GM03348 (cell line): ENCODE measurements around the gene WWOX.

ENCODE experiments used
- DNase-seq: peaks from one replicate; pipeline ENCODE4 v3.0.0; 2012; ENCODE audit warnings: low spot score

Gene WWOX

DNA sequence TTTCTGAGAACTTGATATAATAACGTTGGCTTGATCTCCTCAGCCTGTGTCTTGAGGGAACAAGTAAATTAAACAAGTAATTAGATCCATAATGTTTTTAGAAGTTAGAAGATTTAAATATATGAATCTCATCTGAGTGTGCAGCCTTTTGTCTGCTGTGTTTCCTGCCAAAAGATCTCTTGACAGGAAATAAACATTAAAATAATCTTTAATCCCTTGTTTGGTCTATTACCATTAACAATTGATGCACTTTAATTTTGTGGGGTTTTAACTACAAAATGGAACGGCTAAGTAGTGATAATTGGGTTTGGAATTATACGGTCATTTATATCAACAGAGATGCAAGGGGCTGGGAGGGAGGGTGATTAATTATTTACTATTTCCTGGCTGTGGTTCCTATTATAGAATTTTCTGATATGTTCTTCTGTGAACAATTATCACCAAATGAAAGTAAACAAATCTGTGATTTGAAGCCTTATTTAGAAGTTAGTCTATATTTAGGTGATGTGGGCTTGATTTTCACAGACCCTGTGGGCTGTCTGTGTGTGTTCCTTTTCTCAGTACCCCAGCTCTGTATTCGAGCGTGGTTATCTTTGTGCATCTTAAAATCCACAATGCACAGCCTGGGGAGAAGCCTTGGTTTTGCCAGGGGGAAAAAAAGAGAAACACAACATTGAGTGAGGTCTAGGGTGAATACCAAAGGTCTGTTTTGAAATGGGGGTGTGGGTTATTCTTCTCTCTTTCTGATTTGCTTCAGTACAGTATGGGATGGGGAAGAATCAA lies 556.1 kb downstream of the WWOX start:
- no peak for DNase-seq

DNA sequence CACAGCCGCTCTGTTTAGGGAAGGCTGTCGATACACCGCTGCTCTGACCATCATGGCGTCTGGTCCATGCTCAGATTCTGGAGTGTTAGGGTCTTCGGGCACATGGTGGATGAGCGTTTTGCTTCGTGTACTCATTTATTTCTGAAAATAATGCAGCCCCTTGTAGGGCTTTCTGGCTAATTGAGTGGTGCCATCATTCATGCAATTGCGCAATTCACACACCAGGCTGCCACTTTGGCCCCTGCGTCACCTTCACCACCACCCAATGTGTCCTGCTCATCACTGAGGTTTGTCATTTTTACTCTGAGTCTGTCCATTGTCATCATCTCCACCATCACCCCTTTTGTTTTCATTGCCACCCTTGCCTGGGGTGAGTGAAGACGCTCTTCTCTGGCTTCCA lies 557.4 kb downstream of the WWOX start:
- DNase-seq = no peak

DNA sequence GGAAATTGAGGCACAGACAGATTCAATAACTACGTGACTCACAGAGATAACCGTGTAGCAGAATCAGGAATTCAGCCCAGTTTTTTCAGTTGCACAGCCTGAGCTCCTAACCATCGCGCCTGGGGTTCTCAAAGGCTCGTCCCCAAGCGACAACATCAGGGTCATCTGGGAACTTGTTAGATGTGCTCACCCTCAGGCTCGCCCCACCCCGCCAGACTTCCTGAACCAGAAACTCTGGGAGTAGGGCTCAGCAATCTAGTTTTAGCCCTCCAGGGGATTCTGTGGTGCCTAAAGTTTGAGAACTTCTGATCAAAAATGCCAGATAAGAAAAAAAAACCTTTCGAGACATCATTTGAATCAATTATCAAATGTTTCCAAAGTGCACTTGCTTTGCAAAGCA lies 559.8 kb downstream of the WWOX start:
- no peak for DNase-seq

DNA sequence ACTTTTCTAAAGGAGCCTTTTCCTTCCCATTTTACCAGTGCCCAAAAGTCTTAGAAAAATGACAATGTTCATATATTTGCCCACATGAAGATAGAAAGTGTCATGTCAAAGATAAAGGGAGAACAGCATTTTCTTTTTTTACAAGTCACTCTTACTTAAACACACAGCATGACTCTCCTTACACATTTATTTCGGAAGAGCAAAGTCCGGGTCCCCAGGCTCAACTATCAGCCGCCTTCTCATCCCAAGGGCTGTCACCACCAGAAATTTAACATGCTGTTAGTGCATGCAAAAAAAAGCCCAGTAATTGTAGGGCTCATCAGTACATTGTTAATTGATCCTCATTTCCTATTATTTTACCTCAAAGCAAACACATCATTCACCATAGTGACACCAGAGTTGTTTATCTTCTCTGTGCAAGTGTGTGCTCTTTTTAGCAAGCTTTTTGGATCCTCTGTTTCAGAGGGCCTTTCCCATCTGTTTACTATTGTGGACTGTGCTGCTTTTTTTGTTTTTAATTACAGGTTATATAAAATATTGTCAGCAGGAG lies 560.3 kb downstream of the WWOX start:
- no peak for DNase-seq

DNA sequence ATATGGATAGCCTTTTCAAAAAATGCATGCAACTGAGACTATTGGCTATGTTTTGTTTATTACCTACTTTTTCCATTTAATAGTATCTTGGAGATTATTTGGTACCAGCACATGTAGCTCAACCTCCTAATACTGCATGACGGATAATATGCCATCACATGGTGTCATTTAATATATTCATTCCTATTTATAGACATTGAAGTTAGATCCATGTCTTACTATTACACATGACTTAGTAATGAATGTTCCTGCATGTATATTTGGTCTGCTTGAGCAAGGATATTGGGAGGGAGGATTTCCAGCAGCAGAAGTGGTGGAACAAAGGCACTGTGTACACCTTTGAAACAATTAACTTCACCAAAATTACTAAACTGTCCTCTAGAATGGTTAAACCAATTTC lies 561.3 kb downstream of the WWOX start:
- no peak for DNase-seq

DNA sequence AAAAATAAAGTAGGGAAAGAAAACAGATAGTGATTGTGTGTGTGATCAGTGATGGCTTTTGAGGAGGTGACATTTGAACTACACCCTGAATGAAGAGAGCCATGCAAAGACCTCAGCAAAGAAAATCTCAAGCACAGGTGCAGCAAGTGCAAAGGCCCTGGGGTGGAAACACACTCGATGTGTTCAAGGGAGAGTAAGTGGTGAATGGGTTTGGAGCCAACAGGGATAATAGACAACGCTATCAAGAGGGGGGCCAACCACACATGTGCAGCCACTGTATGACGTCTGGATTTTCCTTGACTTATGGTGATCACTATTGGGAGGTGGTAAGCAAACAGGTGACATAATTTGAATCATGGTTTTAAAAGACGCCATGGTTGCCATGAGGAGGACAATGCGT lies 564.2 kb downstream of the WWOX start:
- DNase-seq = no peak

DNA sequence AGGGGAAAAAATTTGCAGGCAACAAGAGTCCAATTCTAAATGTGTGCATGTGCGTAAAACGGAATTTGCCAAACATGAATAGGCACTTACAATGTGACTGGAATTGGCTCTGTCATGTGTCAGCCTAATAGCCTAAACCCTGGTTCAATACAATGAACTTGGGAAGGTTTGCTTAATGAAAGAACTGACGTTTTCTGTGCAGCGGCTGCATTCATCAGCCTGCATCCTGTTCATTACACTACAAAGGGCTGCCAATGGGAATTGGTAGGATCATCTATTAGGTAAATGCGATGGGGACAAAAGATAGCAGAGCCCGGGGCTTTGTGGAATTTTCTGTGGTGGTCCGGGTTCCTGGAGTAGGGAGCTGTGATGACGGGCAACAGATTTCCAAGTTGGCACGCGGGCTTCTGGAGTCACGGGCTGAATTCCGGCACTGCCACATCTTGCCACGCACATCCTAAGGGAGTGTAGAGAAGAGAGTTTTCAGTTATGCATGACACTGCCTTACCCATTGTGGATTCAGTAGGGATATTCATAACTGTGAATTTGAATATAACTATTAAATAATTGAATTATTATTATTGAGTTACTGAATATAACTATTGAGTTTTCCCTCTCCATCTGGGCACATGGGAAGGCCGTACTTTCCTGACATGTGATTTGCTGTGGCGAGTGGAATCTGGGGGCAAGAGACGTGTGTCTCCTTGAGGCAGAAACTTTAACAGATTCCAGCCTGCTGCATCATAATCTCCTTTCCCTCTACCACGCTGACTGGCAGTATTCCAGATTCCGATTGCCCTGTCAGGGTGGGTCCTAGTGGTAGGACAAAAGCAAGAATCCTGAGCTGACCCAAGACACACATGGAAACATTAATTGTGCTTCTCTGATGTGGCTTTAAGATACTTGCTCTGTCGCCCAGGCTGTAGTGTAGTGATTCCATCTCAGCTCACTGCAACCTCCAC lies 565.6 kb downstream of the WWOX start:
- DNase-seq = no peak

DNA sequence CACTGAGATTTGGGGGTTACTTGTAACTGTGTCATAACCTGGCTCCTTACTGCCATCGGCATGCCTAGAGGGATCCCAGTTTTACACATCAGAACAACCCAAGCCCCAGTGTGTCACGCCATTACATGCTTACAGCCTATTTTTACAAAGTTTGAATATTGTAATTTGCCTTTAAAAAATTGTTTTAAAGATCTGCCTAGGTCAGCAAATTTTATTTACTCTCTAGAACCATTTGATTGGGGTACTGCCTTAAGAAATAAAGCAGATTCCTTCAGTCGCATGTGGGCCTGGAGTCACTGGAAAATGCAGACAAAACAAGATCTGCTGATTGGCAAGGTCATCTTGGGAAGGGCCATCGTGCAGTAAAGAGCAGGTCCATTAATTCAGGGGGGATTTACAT lies 566.9 kb downstream of the WWOX start:
- no peak for DNase-seq

DNA sequence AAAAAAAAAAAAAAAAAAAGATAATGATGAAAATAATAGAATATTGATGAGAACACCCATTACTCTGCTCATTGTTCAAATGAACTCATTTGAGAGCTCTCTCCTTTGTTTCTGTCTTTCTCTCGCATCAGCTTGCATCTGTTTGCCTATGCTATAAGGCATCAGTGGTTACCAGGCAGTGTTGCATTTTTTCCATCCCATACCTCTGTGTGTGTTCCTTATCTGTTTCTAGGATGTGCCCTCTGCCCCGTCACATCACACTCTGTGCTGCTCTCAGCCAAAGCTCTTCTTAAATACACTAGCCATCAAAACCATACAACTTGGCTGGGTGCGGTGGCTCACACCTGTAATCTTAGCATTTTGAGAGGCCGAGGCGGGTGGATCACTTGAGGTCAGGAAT lies 568.2 kb downstream of the WWOX start:
- DNase-seq = no peak

DNA sequence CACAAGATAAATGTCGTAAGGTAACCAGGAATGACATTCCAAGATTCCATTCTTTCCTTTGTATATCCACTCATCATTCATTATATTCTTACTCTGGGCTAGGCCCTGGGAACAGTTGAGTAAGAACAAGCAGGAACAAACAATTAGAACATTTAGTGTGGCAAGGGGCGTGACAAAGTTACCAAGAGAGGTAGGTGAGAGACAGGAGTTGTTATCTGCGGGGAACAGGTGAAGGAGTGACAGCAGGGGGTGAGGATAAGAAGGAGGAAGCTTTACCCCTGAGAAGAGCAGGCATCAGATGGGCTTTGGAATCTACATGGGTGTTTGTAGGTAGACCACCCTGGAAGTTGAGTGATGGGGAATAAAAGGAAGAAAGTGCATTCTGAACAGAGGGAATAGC lies 568.9 kb downstream of the WWOX start:
- DNase-seq = no peak

DNA sequence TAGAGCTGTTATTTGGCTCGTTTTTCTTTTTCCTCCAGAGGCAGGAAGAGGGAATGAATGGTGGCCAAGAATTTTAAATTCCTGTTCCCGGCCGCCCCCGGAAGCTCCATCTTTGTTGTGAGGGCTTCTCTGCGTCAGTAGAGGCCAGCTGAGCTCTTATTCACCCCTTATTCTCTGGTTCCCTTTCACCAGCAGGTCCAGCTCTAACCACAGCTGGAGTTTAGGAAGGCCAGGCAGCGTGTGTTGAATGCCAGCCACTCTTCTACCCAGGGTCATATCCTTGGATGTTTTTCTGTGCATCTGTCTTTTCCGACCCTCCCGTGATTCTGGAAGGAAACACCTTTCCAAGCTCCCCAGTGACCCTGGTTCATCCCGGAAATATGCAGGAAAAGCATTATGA lies 570.5 kb downstream of the WWOX start:
- peak; percentile 39 for DNase-seq

DNA sequence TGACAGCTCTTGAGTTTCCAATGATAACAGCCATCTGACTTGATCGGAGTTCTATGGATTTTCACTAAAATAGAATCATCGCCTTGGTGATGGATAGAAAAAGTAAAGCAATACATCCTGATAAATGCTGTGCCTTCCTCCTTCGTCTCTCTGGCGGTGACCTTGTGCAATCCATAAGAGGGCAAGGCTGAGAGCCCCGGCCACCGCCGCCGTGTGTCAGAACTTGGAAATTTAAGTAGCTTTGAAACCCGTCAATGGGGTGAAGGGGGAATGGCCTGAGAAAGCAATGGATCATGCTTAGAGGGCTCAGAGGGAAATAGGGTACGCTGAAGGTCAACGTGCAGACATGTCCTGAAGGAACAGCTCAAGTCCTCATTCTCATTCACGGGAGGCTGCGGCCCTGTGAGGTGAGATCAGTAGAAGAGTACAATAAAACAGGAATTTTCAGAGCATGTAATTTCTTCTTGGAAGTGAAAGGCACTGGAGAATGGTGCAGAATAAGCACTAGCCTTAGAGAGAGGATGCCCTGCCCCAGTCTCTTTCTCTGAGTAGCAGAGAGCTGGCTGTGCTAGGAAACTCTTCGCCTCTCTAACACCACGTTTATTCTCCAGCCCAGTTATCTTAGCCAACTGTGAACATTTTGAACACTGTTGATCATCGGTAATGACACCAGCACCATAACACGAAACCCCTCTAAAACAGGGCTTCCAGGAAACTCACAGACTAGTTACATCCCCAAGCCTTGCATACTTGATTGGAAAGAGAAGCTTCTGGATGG lies 573.5 kb downstream of the WWOX start:
- DNase-seq = no peak

DNA sequence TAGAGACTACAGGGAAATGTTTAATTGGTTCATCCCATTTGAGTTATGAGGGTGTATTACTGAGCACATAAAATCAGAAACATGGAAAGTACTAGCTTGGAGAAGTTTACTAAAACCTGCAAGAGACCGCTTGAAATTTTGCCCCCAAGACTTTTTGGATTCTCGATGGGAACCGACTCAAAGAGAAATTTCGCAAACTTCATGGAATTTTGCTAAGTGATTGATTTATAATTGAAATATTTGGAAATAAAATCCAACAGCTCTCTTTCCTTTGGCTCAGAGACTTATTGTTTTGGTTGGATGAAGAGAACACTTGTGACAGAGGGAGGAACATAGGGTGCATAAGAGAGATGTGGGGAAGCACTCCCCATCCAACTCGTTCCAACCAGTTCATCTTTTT lies 574.4 kb downstream of the WWOX start:
- DNase-seq = no peak

DNA sequence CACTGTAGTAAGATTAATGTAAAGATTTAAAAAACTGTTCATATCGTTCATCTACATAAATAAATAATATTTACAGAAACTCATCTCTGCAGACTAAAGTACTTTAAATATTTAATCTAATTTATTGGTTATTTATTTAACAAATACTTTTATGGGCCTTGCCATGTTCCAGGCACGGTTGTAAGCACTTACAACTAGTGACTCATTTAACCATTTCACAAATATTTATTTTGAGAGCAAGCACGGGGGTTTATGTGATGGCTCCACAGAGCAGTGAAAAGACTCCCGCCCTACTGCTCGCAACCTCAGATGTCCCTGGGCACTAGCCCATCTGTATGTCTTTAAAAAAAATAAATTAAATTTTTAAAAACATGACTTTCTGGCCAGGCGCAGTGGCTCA lies 575.9 kb downstream of the WWOX start:
- DNase-seq = no peak

DNA sequence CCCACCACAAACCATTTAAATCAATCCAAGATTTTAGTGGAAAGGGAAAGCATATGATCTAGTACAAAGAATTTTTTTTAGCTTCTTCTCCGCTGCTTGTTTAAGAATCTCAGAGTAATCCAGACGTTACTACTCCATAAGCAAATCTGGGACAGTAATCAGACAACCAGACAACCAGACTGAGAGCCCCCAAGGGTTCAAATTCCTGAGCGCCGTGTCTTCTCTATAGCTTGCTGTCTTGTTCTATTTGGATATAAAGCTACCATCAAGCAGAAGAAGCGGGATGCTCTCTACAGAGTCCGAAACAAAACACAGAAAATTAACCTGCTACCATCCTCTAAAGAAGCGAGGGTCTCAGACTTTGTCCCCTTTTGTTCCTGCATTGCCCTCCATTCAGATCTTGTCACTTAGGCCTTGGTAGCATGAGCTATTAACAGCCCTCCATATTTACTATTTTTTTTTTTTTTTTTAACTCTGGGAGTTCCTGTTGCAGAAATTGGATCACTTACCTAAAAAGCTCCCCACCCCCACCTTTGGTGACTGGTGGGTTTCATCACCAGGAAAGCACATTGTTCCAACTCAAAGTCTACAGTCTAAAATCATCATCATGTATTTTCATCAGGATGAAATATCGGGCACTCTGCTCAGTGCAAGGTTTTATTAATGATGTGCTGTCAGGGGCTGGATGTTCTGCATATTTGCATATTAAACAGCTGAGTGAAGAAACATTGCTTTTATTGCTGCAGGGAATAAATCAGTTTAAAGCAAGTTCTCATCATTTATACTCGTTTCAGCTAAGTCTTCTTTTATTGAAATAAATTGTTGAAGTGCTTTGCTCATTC lies 576.7 kb downstream of the WWOX start:
- DNase-seq = no peak

DNA sequence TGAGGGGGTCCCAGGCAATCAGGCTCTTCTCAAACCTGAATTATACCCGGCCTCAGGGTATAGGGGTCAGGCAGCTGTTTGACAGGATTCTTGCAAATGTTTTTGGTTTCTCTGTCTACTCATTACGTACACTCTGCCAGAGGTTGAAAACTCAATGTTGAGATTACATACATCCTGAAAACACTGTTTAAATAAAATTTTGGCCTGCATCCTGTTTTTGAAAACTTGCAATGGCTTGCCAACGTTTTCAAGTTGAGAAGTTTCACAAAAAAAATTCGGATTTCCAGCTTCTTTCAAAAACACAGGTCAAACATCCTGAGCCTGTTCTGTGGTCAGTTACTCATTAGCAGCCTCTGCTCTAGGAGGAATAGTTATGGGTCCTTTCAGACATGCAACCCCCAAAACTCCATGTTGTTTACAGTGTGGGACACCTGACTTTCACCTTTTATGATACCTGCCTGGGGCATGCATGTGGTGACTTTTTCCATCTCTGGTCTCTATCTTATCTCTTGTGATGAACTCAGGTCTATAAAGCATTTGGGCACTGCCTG lies 577.8 kb downstream of the WWOX start:
- DNase-seq = no peak

DNA sequence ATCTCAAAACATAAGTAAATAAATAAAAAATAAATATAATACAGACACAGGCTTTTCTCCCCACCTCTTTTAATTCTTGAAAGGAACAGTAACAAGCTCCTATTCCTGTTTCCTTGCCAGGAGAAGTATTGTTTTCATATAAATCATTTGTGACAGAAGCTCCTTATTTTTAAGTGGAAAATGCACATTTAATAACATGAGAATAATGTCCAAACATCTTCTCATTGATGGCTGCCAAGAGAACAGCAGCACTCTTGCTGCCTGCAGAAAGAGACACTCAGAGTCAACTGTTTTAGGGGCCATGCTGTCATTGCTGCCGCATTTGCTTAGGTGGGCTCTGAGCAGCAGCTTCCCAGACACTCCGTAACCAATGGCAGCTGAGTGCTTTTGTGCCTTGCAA lies 580.1 kb downstream of the WWOX start:
- DNase-seq = no peak

DNA sequence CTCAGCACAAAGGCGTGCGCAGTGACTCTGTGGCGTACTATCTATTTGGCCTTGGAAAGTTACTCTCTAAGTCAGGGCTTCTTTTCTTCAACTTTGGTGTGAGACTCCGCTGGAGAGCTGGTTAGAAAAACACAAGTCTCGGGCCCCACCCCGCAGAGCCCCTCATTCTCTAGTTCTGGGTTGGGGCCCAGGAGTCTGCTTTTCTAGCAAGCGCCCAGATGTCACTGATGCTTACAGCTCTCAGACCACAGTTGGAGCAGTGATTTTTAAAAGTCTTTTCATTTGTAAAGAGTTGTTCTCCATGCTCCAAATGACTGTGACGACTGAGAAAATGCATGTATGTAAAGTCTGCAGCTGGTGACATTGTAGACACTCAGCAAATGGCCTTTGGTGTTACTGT lies 582.3 kb downstream of the WWOX start:
- no peak for DNase-seq

DNA sequence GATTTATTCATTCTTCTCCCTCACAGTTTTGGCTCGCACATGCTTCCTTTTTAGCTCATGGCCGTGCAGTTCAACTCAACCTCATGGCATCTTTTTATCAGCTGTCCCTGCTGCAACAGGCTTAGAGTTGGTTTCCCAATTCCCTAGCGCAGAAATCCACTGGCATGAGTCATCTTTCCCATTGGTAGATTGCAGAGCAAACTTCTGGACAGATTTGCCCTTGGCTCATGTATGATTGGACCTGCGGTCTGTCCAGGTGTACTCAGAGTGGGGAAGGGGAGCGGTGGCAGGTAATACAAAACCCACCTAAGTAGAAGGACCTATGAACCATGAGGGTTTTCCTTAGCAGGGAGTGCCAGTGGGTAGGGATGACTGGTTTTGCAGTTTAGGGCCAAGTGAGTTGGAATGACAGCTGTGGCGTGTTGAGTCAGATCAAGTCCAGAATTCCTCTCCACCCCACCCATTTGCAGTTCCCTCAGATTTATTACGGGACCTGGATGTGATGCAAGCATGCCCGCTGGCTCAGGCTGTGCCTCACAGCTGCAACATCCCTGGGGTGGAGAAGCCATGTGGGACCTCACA lies 584.7 kb downstream of the WWOX start:
- peak; percentile 82 for DNase-seq

DNA sequence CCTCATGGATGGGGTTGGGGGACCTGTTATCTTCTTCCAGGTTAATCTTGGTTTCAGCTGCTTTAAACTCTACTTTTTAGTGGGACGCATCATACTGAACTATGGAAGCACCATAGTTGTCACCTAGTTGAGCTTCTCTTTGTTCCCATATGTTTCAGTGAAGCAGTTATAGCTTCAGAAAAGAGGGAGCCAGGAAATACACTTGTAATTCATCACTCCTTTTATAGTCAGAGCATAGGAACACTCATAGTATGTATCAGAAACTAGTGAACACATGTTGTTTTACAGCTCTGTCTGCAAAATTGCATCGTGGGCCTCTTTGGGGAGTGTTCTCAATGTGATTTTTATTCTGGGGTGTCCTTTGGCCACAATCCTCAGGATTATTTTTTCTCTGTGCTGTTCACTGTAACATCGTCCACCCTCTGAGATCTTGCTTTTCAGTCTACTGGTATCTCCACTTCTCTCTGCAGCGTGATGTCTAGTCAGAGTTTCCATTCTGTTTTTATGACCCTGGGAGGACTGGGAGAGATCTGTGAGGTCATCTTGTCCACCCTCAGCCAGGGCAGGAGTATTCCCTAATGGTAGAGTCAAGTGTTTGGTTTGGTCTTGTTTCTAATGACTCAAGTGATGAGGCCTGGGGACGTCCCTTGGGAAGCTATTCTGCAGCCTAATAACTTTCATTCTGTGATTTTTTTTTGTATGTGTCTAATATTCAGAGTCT lies 585.4 kb downstream of the WWOX start:
- peak; percentile 25 for DNase-seq
